ENCODE measurements around the gene DMRTB1.

- no peak for TF ChIP-seq TCF7L2 (IDR thresholded peaks at IDR 0.05; ENCODE audit: low read depth, low read length)
- no peak for TF ChIP-seq CTCF (IDR thresholded peaks at IDR 0.05)
- no peak for TF ChIP-seq POLR2AphosphoS5 (IDR thresholded peaks at IDR 0.05; ENCODE audit: low read depth, low read length)
- no peak for TF ChIP-seq REST (IDR thresholded peaks at IDR 0.05; ENCODE audit: insufficient read depth in 1 of 2, low read depth in 2 of 2, low read length in 1 of 2)
- no peak for TF ChIP-seq SIN3A (IDR thresholded peaks at IDR 0.05; ENCODE audit: borderline replicate concordance, insufficient read depth, low read depth, low read length)
These were observed 48.5 kb upstream of the DMRTB1 start for GRCh38 chr1:53410701-53411100.
